Breast epithelium (tissue), 3 donors: ENCODE results near the gene TEN1.

Experiments used
- CTCF ChIP-seq, 3 donors: fragments of 450-650 bp; IDR thresholded peaks; one replicate each; pipeline ENCODE4 v1.5.1; 2016 to 2017; ENCODE audit warnings: antibody characterized with exemption in 3 of 3, mild to moderate bottlenecking in 3 of 3, moderate library complexity in 3 of 3
- POLR2AphosphoS5 ChIP-seq, 3 donors: sonication (generic); formaldehyde crosslinking; IDR thresholded peaks; one replicate each; pipeline ENCODE4 v1.6.1; 2017; ENCODE audit warnings: antibody characterized with exemption in 3 of 3

DNA sequence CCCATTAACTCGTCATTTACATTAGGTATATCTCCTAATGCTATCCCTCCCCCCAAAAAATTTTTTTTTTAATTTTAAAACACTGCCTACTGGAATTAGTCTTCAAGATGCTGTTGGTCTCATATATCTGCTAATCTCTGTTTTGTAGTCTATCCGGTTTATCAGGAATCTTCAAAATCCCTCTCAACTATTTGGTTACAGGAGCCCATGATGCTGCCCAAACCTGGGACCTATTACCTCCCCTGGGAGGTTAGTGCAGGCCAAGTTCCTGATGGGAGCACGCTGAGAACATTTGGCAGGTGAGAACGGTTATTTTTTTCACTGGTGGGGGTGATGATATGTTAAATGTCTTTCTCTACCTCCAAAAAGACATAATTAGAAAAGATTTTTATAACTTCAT is 6.9 kb downstream of the TEN1 start:
- TF ChIP-seq CTCF (IDR thresholded peaks at IDR 0.05) (no peak), POLR2AphosphoS5 (IDR thresholded peaks at IDR 0.05) (no peak)
